Activated CD4-positive, alpha-beta T cell treated with anti-CD3 and anti-CD28 coated beads, Interleukin-2, amount 50 U/mL, for 4 hours (primary cell): ENCODE measurements around the gene KCNN4.
A peak's percentile ranks its signal among the peaks of the same experiment; 100 is the strongest.
"Not testable (repeated sequence)": the region's sequence is repeated elsewhere in the genome, so short reads cannot be mapped to it uniquely, and the experiment has no call there.

ENCODE experiments used
- DNase-seq, 2 experiments: peaks; one replicate each; pipeline ENCODE4 v3.0.0-alpha.2; 2020

KCNN4 gene

DNA sequence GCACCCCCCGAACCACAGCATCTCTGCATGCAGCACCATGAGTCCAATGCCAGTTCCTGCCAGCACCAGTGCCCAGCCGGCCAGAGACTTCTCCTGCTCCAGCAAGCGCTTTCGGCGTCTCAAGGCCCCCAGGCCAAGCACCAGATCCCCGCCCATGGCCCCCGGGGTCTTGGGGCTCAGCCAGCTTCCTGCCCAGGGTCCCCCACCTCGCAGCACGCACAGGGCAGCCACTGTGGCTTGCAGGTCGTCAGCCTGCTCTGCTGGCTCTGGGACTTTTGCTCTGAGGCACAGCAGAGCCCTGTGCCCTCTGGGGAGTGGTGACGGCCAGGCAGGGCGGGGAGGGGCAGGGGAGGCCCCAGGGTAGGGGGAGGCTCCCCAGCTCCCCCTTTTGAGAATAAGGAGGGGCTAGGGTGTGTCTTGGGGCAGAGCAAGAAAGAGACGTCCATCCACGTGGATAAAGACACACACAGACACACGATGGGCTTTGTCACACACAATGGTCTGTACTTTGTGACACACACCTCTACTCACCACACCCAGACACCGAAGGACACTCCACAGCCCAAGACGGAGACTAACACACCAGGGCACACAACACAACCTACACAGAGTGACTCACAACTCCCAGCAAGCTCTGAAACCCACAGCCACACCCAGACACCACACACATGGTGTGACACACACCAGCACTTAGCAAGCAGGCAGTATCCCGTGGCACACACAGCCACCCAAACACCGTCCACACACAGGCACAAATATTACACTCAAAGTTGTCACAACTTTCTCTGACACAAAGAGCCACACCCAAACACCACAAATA, at the start of gene KCNN4:
Gene KCNN4, minus strand, starts transcription at position 268 of the 820 bp plus-strand sequence. Its CDS starts 112 bp downstream, at position 156.
- peak; percentile 53 to 65 for DNase-seq

DNA sequence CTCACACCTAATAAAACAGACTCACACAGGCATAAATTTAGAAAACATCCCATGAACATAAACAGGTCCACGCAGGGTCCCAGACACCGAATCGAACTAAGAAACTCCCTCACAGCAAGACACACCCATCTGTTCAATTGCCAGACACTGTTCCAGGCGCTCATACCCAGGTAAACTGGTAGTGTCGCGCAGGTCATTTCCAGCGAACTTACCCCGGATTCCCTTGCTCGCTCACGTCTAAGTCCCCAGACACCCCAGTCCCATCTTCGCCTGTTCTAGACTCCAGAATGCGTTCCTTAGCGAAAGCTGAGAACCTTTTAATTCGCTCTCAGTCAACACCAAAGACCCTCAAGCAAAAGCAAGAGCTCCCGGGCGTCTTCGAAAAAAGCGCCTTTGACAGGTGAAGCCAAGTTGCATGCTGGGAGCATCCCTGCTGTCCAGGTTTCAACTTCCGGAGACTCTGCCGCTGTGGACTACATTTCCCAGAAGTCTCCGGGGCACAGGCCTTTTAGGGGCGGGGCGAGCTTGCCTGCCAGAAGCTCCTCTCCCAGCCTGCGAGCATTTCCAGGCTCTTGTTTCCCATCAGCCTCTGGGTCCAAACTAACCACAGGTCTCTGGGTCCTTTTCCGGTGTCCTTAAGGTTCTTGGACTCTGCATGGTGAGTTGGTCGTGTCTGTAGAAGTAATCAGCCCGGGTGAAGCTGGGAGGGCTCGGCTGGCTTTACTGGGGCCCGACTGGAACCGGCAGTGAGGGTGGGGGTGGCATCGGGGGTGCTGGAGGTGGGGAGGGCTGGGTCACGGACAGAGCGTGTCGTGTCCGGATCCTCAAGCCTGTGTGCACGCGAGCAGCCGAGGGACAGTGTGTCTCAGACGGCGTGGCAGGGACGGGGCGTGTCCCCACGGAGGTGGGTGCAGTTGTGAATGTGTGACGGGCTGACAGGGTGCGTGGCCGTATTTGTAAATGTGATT, 46.3 kb upstream of the KCNN4 start, which contains the start of gene ZNF283:
Gene ZNF283, plus strand, starts transcription at position 535 of the 968 bp plus-strand sequence. CDS start 6,184 bp downstream, outside the sequence.
- DNase-seq: peak; percentile 75 to 78

- DNase-seq: not testable (repeated sequence)
Measured at GRCh38 chr19:43824572-43824971, 43.8 kb upstream of the KCNN4 start.

DNA sequence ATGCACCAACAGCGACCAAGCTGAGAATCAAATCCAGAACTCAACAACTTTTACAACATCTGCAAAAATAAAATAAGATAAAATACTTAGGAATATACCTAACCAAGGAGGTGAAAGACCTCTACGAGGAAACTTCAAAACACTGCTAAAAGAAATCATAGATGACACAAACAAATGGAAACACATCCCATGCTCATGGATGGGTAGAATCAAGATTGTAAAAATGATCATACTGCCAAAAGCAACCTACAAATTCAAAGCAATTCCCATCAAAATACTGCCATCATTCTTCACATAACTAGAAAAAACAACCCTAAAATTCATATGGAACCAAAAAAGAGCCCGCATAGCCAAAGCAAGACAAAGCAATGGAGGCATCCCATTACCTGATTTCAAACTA, 43.1 kb upstream of the KCNN4 start:
- DNase-seq: not testable (repeated sequence)

GRCh38 chr19:43820884-43821215, 40.1 kb upstream of the KCNN4 start:
- no peak for DNase-seq

GRCh38 chr19:43820098-43820883, 39.5 kb upstream of the KCNN4 start:
- peak in 1 of 2 experiments; percentile 14 for DNase-seq

- DNase-seq: no peak
Measured at GRCh38 chr19:43818500-43818899, 37.7 kb upstream of the KCNN4 start.

- DNase-seq: not testable (repeated sequence)
Measured at GRCh38 chr19:43817454-43817853, 36.7 kb upstream of the KCNN4 start.

- DNase-seq: no peak
Measured at GRCh38 chr19:43814663-43815352, 34.0 kb upstream of the KCNN4 start.

DNA sequence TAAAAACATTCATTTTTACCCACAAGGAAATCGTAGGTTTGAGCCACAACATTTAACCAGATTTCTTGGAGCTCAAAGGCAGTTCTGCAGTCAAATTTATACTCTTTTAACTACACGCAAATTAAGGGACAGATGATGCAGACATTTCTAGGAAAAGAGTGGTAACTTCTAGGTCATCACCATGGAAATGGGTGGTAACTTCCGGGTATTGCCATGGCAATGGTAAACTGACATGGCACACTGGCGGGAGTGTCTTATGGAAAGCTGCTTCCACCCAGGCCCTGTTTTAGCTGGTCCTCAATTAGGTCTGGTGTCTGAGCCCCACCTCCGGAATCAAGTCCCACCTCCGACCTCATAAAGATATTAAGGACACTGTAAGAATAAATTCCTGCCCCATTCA, 31.9 kb upstream of the KCNN4 start:
- no peak for DNase-seq

GRCh38 chr19:43812259-43812658, 31.5 kb upstream of the KCNN4 start:
- DNase-seq: no peak

GRCh38 chr19:43811837-43812236, 31.1 kb upstream of the KCNN4 start:
- no peak for DNase-seq

DNA sequence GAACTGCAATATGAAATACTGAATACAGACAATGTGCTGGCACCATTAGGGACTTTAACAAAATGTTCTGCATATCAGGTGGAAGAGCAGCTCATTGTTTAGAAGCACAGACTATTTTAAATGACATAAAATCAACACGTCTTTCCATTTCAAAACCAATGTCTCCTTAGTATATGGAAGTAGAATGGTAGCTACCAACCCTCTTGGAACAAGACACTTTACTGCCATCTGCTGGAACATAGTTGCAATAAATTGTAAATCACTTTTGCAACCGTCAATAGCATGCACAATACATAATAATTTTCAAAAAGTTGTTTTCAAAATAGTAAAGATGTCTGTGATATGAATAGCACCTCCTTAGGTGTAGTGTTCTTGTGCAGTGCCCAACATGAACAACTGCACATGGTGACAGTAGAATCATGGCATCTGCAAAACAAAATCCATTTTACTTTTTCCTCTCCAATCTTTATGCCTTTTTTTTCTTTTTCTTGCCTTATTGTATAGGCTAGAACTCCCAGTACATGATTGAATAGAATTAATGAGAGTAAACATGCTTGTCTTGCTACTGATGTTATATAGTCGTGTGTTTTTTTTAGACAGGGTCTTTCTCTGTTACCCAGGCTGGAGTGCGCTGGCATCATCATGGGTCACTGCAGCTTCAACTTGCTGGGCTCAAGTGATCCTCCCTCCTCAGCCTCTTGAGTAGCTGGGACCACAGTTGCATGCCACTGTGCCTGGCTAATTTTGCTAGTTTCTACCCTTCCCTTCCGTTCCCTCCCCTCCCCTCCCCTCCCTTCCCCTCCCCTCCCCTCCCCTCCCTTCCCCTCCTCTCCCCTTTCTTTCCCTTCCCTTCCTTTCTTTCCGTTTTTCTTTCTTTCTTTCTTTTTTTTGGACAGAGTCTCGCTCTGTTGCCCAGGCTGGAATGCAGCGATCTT, 29.3 kb upstream of the KCNN4 start:
- no peak for DNase-seq

DNA sequence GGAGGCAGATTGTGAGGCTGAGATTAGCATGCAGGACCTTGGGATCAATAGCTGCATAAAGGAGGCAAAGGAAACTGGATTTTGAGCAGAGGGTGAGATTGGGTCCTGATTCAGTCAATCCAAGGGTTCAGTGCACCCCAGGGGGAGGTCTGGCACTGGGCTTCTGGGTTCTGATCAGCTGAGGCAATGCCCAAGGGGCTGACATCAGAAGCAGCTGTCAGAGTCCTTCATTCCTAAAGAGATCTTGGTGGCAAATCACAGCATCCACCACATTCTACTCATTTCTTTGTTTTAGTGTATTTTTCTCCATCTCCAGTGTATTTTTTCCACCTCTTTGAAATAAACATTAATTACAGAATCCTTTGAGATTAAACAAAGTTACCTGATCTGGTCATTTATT, 26.9 kb upstream of the KCNN4 start:
- no peak for DNase-seq

GRCh38 chr19:43806848-43807247, 26.1 kb upstream of the KCNN4 start:
- DNase-seq: no peak

GRCh38 chr19:43806401-43806800, 25.6 kb upstream of the KCNN4 start:
- not testable (repeated sequence) for DNase-seq

DNA sequence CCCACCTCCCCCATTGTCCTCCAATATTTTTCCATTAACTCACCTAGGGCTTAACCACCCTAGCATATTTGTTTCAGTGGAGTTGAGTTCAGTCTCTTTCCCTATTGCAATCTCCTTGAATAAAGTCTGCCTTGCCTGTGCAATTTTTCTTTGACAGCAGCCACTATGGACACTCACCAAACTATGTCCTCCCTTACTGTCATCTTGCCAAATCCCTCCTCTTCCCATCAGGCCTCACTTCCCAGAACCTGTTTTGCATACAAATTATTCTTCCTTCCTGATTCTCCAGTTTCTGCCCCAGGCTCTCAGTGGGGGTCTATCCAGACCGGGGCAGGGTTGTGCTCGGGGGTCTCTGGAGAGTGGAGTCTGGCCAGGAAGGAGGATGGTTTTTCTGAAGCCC, 23.7 kb upstream of the KCNN4 start:
- no peak for DNase-seq

GRCh38 chr19:43802216-43802951, 21.6 kb upstream of the KCNN4 start, which contains the start of gene LYPD5:
TSS of gene LYPD5 (minus strand) at chr19:43802447. CDS start at chr19:43802380, 67 bp downstream.
- no peak for DNase-seq

DNA sequence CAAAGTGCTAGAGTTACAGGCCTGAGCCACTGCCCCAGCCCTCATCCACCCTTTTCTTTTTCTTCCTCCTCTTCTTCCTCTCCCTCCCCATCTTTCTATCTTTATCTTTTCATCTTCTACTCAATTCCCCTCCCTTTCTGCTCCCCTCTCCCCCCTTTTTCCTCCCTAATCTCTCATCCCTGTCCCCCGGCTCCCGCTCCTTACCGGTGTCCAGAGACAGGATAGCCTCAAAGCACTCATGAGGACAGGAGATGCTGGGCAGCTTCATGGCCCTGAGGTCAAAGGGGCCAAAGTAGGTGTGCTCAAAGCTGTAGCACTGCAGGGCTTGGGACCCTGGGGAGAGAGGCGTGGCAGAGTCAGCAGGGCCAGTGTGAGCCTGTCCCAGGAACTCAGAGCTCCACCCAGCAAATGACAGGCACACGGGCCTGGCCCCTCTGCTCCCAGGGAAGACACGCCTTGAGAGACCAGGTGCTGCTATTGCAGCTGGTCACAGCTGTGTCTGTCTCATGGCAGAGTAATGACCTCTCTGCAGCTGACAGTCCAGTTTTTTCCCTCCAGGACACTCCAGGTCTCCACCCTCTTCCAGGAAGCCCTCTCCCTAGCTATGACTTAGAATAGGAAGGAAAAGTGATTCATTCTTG, 18.8 kb upstream of the KCNN4 start:
- no peak for DNase-seq
